PC-3 (cell line): ENCODE measurements around the gene TNFAIP8L3. TPM values are rescaled to one million over a fixed set of nuclear protein-coding genes. Genes with fewer than 3 reads are reported as not detected.

Experiments
- ATAC-seq: fragments of 200-7000 bp; cut with Tn5 transposase; 2 replicates; pipeline ENCODE4 v1.9.1; 2020; ENCODE audit warnings: mild to moderate bottlenecking, moderate library complexity
- BruUV-seq: library from RNA; stranded (reverse); fragments of 400-500 nt; replicated peaks from 2 replicates; lab custom pipeline; 2021; lab: Mats Ljungman, UMichigan
- CTCF ChIA-PET: fragments of 300-600 bp; sonication (Branson Sonifier 250); formaldehyde crosslinking; loops from one replicate; lab custom pipeline; 2022; ENCODE audit warnings: antibody characterized with exemption; lab: Charles Lee
- POLR2A ChIA-PET: fragments of 300-600 bp; sonication (Branson Sonifier 250); formaldehyde crosslinking; loops from one replicate; lab custom pipeline; 2022; ENCODE audit warnings: antibody characterized with exemption; ENCODE audit not compliant: unreplicated experiment; lab: Charles Lee
- DNase-seq: peaks from one replicate; pipeline ENCODE4 v3.0.0-alpha.2; 2015
- H2AFZ ChIP-seq: fragments of 300-600 bp; sonication (generic); 2 replicates; pipeline ENCODE4 v1.6.0; 2016; ENCODE audit warnings: antibody characterized with exemption, low read length
- H3F3A ChIP-seq: fragments of 300-600 bp; sonication (generic); one replicate; pipeline ENCODE4 v1.6.0; 2017; ENCODE audit warnings: antibody characterized with exemption, low read length, control low read depth, mild to moderate bottlenecking; ENCODE audit not compliant: unreplicated experiment
- H3K27ac ChIP-seq: fragments of 300-600 bp; sonication (generic); 2 replicates; pipeline ENCODE4 v1.5.1; 2016; ENCODE audit warnings: mild to moderate bottlenecking, low read length
- H3K27me3 ChIP-seq: fragments of 300-600 bp; sonication (generic); 2 replicates; pipeline ENCODE4 v1.6.1; 2016; ENCODE audit warnings: low read length, mixed read lengths
- H3K36me3 ChIP-seq: fragments of 300-600 bp; sonication (generic); 2 replicates; pipeline ENCODE4 v1.6.1; 2016; ENCODE audit warnings: low read depth, mixed run types, low read length, mixed read lengths
- H3K4me1 ChIP-seq: fragments of 300-600 bp; sonication (generic); 2 replicates; pipeline ENCODE4 v1.5.1; 2016; ENCODE audit warnings: low read length; ENCODE audit not compliant: insufficient read depth
- H3K4me2 ChIP-seq: fragments of 300-600 bp; sonication (generic); 2 replicates; pipeline ENCODE4 v1.6.0; 2016; ENCODE audit warnings: low read length
- H3K4me3 ChIP-seq: fragments of 300-600 bp; sonication (generic); 2 replicates; pipeline ENCODE4 v1.5.1; 2016; ENCODE audit warnings: mild to moderate bottlenecking, low read length, mixed read lengths
- H3K79me2 ChIP-seq: fragments of 300-600 bp; sonication (generic); 2 replicates; pipeline ENCODE4 v1.6.1; 2017; ENCODE audit warnings: low read length, mixed read lengths
- H3K9ac ChIP-seq: fragments of 300-600 bp; sonication (generic); 2 replicates; pipeline ENCODE4 v1.6.0; 2016; ENCODE audit warnings: mild to moderate bottlenecking, low read length
- H3K9me2 ChIP-seq: fragments of 300-600 bp; sonication (generic); replicated peaks from 2 replicates; pipeline ENCODE4 v1.6.1; 2016; ENCODE audit warnings: mixed run types, low read length, mixed read lengths
- H3K9me3 ChIP-seq: fragments of 300-600 bp; sonication (generic); 2 replicates; pipeline ENCODE4 v1.6.1; 2016; ENCODE audit warnings: low read length, mixed read lengths
- H4K20me1 ChIP-seq: fragments of 300-600 bp; sonication (generic); 2 replicates; pipeline ENCODE4 v1.6.1; 2016; ENCODE audit warnings: low read length, mixed read lengths
- EZH2 ChIP-seq: fragments of 300-600 bp; sonication (generic); IDR thresholded peaks from one replicate; pipeline ENCODE4 v1.6.1; 2017; ENCODE audit warnings: antibody characterized with exemption, mild to moderate bottlenecking, low read length; ENCODE audit not compliant: unreplicated experiment
- EZH2phosphoT487 ChIP-seq: fragments of 300-600 bp; sonication (generic); IDR thresholded peaks from 2 replicates; pipeline ENCODE4 v1.6.1; 2018; ENCODE audit warnings: mild to moderate bottlenecking, antibody characterized with exemption, low read length, borderline replicate concordance
- intact Hi-C: fragments of 100-400 bp; cut with micrococcal nuclease; formaldehyde crosslinking; loops from 2 replicates; pipeline ENCODE4 v1.9.0; 2023
- total RNA-seq: library from RNA; depleted of rRNA; stranded (reverse); fragments of >200 nt; gene quantifications from 2 replicates; pipeline ENCODE4 v1.2.3, GENCODE V29; 2014
- TF ChIP-seq, protein P1 (sequence below): fragments of 300-600 bp; sonication (generic); conservative IDR thresholded peaks from 2 replicates; pipeline ENCODE4 v1.5.1; 2017; ENCODE audit warnings: antibody characterized with exemption, low read depth, mild to moderate bottlenecking, low read length

The TNFAIP8L3 gene
- total RNA-seq, 1 experiment from 2014 or later: not detected

DNA sequence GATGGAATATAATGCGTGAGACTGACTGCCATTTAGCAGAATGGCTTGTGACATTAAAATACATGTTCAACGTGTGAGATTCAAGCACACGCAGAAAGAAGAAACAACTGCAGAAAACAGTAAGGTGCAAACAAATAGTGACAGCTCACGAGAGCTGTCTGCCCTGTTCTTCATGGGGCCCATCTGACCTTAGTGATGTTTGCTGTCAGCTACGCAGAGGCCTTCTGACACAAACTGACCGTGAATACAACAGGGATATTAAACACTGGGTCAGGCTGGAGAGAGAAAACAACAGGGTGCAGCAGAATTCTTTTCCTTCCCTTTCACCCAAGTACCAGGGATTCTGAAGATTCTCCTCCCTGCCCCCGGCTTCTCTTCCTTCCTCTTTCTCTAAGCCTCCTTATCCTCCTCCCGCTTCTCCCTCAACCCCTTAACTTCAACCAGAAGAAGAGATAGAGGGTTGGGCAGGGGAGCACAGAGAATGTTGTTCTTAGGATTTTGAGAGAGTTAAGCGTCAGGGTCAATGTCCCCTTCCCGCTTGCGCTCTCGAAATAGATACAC, 2.1 kb downstream of the TNFAIP8L3 start:
- Histone ChIP-seq H3F3A (no peaks in the 10 kb centered on the region), H4K20me1 (no peaks in the 10 kb centered on the region), H3K9me2 (no peaks in the 10 kb centered on the region), H3K4me1 (no peaks in the 10 kb centered on the region), H3K27me3 (peaks cover 20% of the 10 kb centered on the region), H3K4me2 (no peak overlapping the region), H3K36me3 (no peaks in the 10 kb centered on the region), H3K27ac (no peak overlapping the region), H3K9me3 (no peaks in the 10 kb centered on the region), H3K4me3 (no peak overlapping the region), H2AFZ (no peak overlapping the region), H3K9ac (no peak overlapping the region), H3K79me2 (no peaks in the 10 kb centered on the region)
- POLR2A ChIA-PET: no interaction called here
- BruUV-seq: no TSS peak
- CTCF ChIA-PET: no interaction called here
- ATAC-seq: no peak
- intact Hi-C loops: no loop called here
- DNase-seq: no peak
- TF ChIP-seq, protein P1, sequence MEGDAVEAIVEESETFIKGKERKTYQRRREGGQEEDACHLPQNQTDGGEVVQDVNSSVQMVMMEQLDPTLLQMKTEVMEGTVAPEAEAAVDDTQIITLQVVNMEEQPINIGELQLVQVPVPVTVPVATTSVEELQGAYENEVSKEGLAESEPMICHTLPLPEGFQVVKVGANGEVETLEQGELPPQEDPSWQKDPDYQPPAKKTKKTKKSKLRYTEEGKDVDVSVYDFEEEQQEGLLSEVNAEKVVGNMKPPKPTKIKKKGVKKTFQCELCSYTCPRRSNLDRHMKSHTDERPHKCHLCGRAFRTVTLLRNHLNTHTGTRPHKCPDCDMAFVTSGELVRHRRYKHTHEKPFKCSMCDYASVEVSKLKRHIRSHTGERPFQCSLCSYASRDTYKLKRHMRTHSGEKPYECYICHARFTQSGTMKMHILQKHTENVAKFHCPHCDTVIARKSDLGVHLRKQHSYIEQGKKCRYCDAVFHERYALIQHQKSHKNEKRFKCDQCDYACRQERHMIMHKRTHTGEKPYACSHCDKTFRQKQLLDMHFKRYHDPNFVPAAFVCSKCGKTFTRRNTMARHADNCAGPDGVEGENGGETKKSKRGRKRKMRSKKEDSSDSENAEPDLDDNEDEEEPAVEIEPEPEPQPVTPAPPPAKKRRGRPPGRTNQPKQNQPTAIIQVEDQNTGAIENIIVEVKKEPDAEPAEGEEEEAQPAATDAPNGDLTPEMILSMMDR: no peak
- TF ChIP-seq EZH2: no peak
- TF ChIP-seq EZH2phosphoT487: no peak

DNA sequence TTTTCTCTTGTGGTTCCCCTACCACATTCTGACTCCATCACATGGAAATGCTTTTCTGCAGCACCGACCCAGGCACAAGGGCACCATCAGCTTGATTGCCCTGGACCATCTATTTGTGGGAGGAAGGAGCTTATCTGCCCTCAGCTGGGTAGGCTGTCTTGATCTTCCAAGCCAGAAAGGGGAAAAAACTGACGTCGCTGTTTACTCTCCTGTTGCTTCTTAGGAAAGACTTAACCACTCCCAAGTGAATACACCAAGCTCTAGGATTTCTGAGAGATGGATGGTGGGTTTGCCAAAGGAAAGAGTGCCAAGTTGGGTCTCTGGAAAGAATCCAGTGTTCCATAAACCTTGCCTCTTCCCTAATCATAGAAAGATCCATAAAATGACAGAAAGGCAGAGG, 4.0 kb downstream of the TNFAIP8L3 start:
- intact Hi-C loops: no loop called here
- Histone ChIP-seq H3K4me1 (no peaks in the 10 kb centered on the region), H3K9ac (no peak overlapping the region), H3K79me2 (no peaks in the 10 kb centered on the region), H4K20me1 (no peaks in the 10 kb centered on the region), H3F3A (no peaks in the 10 kb centered on the region), H3K27me3 (peaks cover 14% of the 10 kb centered on the region), H3K9me2 (no peaks in the 10 kb centered on the region), H3K4me3 (no peak overlapping the region), H3K27ac (no peak overlapping the region), H3K4me2 (no peak overlapping the region), H2AFZ (no peak overlapping the region), H3K9me3 (no peaks in the 10 kb centered on the region), H3K36me3 (no peaks in the 10 kb centered on the region)
- no TSS peak for BruUV-seq
- ChIA-PET POLR2A (no interaction called here), CTCF (no interaction called here)
- TF ChIP-seq, protein P1: no peak
- no peak for TF ChIP-seq EZH2
- TF ChIP-seq EZH2phosphoT487: no peak
- DNase-seq (no peak), ATAC-seq (no peak)

DNA sequence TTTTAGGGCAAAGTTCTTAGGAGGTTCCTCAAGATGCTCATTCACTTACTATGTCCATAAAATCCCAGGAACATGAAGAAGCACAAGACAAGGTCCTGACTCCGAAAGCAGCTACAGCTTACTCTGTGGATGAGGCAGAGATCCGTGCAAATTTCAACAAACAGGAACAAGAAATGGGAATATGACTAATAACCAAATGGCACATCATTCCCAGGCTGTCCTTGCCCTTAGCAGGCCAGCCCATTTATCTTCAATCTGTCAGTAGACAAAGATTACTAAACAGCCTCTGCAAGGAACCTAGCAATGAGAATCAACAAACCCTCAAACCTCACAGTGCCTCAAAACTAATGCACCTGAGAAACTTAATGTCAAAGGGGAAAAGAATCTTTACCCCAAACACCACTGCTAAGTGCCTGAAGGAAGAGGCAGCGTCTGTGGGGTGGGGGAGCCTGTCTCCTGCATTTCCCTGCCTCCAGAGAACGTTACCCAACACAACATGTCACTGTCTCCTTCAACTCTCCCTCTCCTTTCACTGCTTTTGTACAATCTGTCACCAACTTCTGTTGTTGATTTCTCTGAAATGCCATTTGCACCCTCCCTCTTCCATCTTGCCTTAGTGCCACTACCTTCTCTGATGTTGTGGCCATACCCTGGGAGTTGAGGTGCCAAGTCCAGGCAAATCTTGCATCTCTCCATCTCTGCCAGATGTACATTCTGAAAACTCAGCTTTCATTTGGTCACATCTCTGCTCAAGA, 4.8 kb downstream of the TNFAIP8L3 start:
- intact Hi-C loops: no loop called here
- CTCF ChIA-PET: no interaction called here
- 0 out of 2 replicates have a peak, but pooled peaks cover 1% of the 10 kb centered on the region for H3K4me1 ChIP-seq

More for the DNA sequence above, 4.8 kb downstream of the TNFAIP8L3 start:
- H3F3A ChIP-seq: no peaks in the 10 kb centered on the region
- peaks cover 6% of the 10 kb centered on the region for H3K27me3 ChIP-seq
- H3K9me2 ChIP-seq: no peaks in the 10 kb centered on the region
- H3K4me2 ChIP-seq: no peak overlapping the region
- BruUV-seq: no TSS peak
- no peaks in the 10 kb centered on the region for H3K79me2 ChIP-seq
- H3K36me3 ChIP-seq: no peaks in the 10 kb centered on the region
- ATAC-seq (no peak), DNase-seq (no peak)
- H3K27ac ChIP-seq: no peak overlapping the region
- H4K20me1 ChIP-seq: no peaks in the 10 kb centered on the region
- no peaks in the 10 kb centered on the region for H3K9me3 ChIP-seq
- no peak overlapping the region for H3K9ac ChIP-seq
- POLR2A ChIA-PET: no interaction called here
- no peak overlapping the region for H3K4me3 ChIP-seq
- no peak overlapping the region for H2AFZ ChIP-seq
- TF ChIP-seq EZH2: no peak
- TF ChIP-seq, protein P1: no peak
- TF ChIP-seq EZH2phosphoT487: no peak
